ENCODE results near the gene TTC7B.
"Not testable (repeated sequence)": the region's sequence is repeated elsewhere in the genome, so short reads cannot be mapped to it uniquely, and the experiment has no call there.

The TTC7B gene

DNA sequence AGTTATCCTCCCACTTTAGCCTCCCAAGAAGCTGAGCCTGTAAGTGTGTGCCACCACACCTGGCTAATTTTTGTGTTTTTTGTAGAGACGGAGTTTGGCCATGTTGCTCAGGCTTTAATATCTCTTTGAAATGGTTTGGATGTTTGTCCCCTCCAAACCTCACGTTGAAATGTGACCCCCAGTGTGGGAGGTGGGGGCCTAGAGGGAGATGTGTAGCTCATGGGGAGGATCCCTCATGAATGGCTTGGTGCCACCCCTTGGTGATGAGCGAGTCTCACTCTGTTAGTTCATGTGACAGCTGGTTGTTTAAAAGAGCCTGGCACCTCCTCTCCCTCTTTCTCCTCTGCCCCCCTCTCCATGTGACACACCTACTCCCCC is 23.6 kb upstream of the TTC7B start:
- Histone ChIP-seq H3K4me1 (ENCODE audit: insufficient read depth, low read length) (peaks cover 6% of the 10 kb centered on the region), H3K9me3 (ENCODE audit: insufficient read depth, low read length, severe bottlenecking) (no peaks in the 10 kb centered on the region), H3K27ac (ENCODE audit: low read length) (no peak overlapping the region), H3K9ac (ENCODE audit: low read depth, low read length) (no peak overlapping the region), H3K4me2 (ENCODE audit: insufficient read depth, low read length) (no peak overlapping the region), H3K4me3 (ENCODE audit: low read depth in 1 of 2, low read length in 2 of 2) (no peak overlapping the region), H3K79me2 (ENCODE audit: insufficient read depth, low read length) (no peaks in the 10 kb centered on the region), H3K27me3 (ENCODE audit: insufficient read depth, low read length, poor library complexity) (no peaks in the 10 kb centered on the region), H4K20me1 (ENCODE audit: insufficient read depth, low read length) (no peaks in the 10 kb centered on the region), H2AFZ (ENCODE audit: low read depth, low read length) (no peak overlapping the region), H3K36me3 (ENCODE audit: insufficient read depth, low read length) (no peaks in the 10 kb centered on the region)
- no peak for ATAC-seq (ENCODE audit: insufficient read depth, low read depth)
- TF ChIP-seq, protein P1, sequence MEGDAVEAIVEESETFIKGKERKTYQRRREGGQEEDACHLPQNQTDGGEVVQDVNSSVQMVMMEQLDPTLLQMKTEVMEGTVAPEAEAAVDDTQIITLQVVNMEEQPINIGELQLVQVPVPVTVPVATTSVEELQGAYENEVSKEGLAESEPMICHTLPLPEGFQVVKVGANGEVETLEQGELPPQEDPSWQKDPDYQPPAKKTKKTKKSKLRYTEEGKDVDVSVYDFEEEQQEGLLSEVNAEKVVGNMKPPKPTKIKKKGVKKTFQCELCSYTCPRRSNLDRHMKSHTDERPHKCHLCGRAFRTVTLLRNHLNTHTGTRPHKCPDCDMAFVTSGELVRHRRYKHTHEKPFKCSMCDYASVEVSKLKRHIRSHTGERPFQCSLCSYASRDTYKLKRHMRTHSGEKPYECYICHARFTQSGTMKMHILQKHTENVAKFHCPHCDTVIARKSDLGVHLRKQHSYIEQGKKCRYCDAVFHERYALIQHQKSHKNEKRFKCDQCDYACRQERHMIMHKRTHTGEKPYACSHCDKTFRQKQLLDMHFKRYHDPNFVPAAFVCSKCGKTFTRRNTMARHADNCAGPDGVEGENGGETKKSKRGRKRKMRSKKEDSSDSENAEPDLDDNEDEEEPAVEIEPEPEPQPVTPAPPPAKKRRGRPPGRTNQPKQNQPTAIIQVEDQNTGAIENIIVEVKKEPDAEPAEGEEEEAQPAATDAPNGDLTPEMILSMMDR (IDR thresholded peaks at IDR 0.05; ENCODE audit: borderline replicate concordance, extremely low read depth, low read length, poor library complexity, severe bottlenecking): no peak
- no peak for TF ChIP-seq EZH2 (IDR thresholded peaks at IDR 0.05; ENCODE audit: borderline replicate concordance, low read depth, low read length, severe bottlenecking)
- no peak for DNase-seq

DNA sequence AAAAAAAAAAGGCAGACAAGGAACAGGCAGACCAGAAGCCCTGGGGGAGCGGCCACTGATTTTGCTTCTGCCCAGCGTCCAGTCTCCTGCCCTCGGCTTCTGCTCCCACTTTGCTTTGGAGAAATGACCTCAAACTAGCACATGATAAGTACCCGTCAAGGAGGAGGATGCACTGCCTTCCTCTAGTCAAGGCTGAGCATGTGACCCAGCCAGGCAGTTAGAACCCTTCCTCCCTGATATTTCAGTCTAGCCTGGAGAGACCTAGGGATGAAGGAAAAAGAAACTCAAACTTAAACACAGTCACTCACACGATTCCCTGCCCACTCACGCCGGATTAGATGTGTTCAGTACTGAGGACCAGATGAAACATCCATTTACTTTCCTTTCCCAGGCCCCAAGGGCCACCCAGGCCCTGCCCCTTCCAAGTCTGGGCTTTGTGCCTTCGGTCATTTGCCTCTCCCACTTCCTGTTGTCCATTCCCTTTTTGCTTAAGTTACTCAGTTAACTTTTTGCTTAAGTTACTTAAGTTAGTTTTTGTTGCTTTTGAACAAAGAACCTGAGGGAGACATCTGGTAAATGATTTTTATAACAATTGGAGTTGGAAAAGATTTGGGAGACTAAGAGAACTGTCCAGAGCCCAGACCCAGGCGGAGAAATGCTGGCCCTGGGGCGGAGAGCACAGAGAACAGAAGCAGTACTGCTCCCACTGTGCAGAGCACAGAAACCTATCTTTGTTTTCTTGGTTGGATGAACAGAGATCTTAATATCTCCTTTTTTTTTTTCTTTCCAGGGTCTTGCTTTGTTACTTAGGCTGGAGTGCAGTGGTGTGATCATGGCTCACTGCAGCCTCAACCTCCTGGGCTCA is 23.0 kb upstream of the TTC7B start:
- no peak overlapping the region for H3K9ac ChIP-seq (ENCODE audit: low read depth, low read length)
- no peak overlapping the region for H2AFZ ChIP-seq (ENCODE audit: low read depth, low read length)
- ATAC-seq (ENCODE audit: insufficient read depth, low read depth) (no peak), DNase-seq (no peak)
- no peaks in the 10 kb centered on the region for H3K27me3 ChIP-seq (ENCODE audit: insufficient read depth, low read length, poor library complexity)
- H3K36me3 ChIP-seq (ENCODE audit: insufficient read depth, low read length): no peaks in the 10 kb centered on the region
- no peak for TF ChIP-seq EZH2 (IDR thresholded peaks at IDR 0.05; ENCODE audit: borderline replicate concordance, low read depth, low read length, severe bottlenecking)
- TF ChIP-seq, protein P1 (IDR thresholded peaks at IDR 0.05; ENCODE audit: borderline replicate concordance, extremely low read depth, low read length, poor library complexity, severe bottlenecking): no peak
- no peaks in the 10 kb centered on the region for H4K20me1 ChIP-seq (ENCODE audit: insufficient read depth, low read length)
- peaks cover 6% of the 10 kb centered on the region for H3K4me1 ChIP-seq (ENCODE audit: insufficient read depth, low read length)
- H3K9me3 ChIP-seq (ENCODE audit: insufficient read depth, low read length, severe bottlenecking): no peaks in the 10 kb centered on the region
- no peaks in the 10 kb centered on the region for H3K79me2 ChIP-seq (ENCODE audit: insufficient read depth, low read length)
- no peak overlapping the region for H3K4me3 ChIP-seq (ENCODE audit: low read depth in 1 of 2, low read length in 2 of 2)
- no peak overlapping the region for H3K27ac ChIP-seq (ENCODE audit: low read length)
- H3K4me2 ChIP-seq (ENCODE audit: insufficient read depth, low read length): no peak overlapping the region

DNA sequence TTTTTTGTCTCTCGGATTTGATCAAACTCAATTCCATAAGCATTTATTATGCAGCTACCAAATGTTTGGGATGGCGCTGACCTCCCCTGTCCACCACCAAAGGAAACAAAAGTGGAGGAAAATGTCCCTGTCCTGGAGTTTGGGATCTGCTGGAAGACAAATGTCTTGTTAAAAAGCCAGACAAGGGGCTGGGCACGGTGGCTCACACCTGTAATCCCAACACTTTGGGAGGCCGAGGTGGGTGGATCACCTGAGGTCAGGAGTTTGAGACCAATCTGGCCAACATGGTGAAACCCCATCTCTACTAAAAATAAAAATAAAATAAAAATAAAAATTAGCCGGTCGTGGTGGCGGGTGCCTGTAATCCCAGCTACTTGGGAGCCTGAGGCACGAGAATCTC is 22.3 kb upstream of the TTC7B start:
- H3K9me3 ChIP-seq (ENCODE audit: insufficient read depth, low read length, severe bottlenecking); H3K4me3 ChIP-seq (ENCODE audit: low read depth in 1 of 2, low read length in 2 of 2); H4K20me1 ChIP-seq (ENCODE audit: insufficient read depth, low read length); H3K4me2 ChIP-seq (ENCODE audit: insufficient read depth, low read length); H3K9ac ChIP-seq (ENCODE audit: low read depth, low read length); H3K4me1 ChIP-seq (ENCODE audit: insufficient read depth, low read length); H3K79me2 ChIP-seq (ENCODE audit: insufficient read depth, low read length); H3K36me3 ChIP-seq (ENCODE audit: insufficient read depth, low read length); ATAC-seq (ENCODE audit: insufficient read depth, low read depth); H3K27ac ChIP-seq (ENCODE audit: low read length); H2AFZ ChIP-seq (ENCODE audit: low read depth, low read length); DNase-seq; H3K27me3 ChIP-seq (ENCODE audit: insufficient read depth, low read length, poor library complexity): not testable (repeated sequence)

DNA sequence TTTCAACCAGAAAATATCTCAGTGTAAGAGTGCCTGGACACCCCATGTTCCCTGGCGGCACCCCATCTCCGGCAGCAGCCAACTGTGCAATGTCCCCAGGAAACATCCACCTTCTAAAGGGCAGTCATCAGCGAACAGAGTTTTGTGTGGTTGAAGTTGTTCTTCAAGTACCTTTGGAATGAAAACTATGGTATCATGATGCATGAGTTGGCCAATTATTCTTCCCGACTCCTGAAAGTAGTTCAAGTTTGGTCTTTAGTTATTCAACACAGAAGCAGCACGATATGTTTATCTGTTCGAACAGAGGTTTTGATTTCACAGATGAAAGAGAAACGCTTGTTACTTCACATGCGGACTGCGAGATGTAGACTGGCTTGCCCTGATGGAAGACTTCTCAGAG is 21.1 kb upstream of the TTC7B start:
- ATAC-seq (ENCODE audit: insufficient read depth, low read depth): no peak
- no peak overlapping the region for H3K4me2 ChIP-seq (ENCODE audit: insufficient read depth, low read length)

More for the DNA sequence above, 21.1 kb upstream of the TTC7B start:
- H3K9me3 ChIP-seq (ENCODE audit: insufficient read depth, low read length, severe bottlenecking): no peaks in the 10 kb centered on the region
- no peak for DNase-seq
- no peak overlapping the region for H2AFZ ChIP-seq (ENCODE audit: low read depth, low read length)
- H3K79me2 ChIP-seq (ENCODE audit: insufficient read depth, low read length): no peaks in the 10 kb centered on the region
- no peaks in the 10 kb centered on the region for H3K36me3 ChIP-seq (ENCODE audit: insufficient read depth, low read length)
- H4K20me1 ChIP-seq (ENCODE audit: insufficient read depth, low read length): no peaks in the 10 kb centered on the region
- TF ChIP-seq, protein P1 (IDR thresholded peaks at IDR 0.05; ENCODE audit: borderline replicate concordance, extremely low read depth, low read length, poor library complexity, severe bottlenecking): no peak
- TF ChIP-seq EZH2 (IDR thresholded peaks at IDR 0.05; ENCODE audit: borderline replicate concordance, low read depth, low read length, severe bottlenecking): no peak
- peaks cover 6% of the 10 kb centered on the region for H3K4me1 ChIP-seq (ENCODE audit: insufficient read depth, low read length)
- no peaks in the 10 kb centered on the region for H3K27me3 ChIP-seq (ENCODE audit: insufficient read depth, low read length, poor library complexity)
- no peak overlapping the region for H3K4me3 ChIP-seq (ENCODE audit: low read depth in 1 of 2, low read length in 2 of 2)
- H3K9ac ChIP-seq (ENCODE audit: low read depth, low read length): no peak overlapping the region
- no peak overlapping the region for H3K27ac ChIP-seq (ENCODE audit: low read length)
